HepG2 (cell line): ENCODE results near the gene PPP1R13L. TPM values are rescaled to one million over a fixed set of nuclear protein-coding genes. Genes with fewer than 3 reads are reported as not detected.

Experiments
- ARID4A ChIP-seq: sonication (generic); formaldehyde crosslinking; IDR thresholded peaks from 2 replicates; pipeline ENCODE4 v1.5.0; 2020; ENCODE audit warnings: mild to moderate bottlenecking, missing genetic modification reagents, borderline replicate concordance
- ATF1 ChIP-seq: IDR thresholded peaks from 2 replicates; pipeline ENCODE4 v1.6.1; 2016; ENCODE audit warnings: mild to moderate bottlenecking, control low read depth
- ESRRA ChIP-seq: sonication (generic); formaldehyde crosslinking; IDR thresholded peaks from 2 replicates; pipeline ENCODE4 v1.5.1; 2020; ENCODE audit warnings: mild to moderate bottlenecking, low read depth, missing genetic modification reagents
- FOXJ3 ChIP-seq: sonication (generic); formaldehyde crosslinking; IDR thresholded peaks from 2 replicates; pipeline ENCODE4 v1.4.0; 2020; ENCODE audit warnings: missing genetic modification reagents, mild to moderate bottlenecking, borderline replicate concordance
- FOXM1 ChIP-seq: sonication (generic); formaldehyde crosslinking; IDR thresholded peaks from 2 replicates; pipeline ENCODE4 v1.5.0; 2020; ENCODE audit warnings: missing genetic modification reagents
- GLI4 ChIP-seq: sonication (generic); formaldehyde crosslinking; IDR thresholded peaks from 2 replicates; pipeline ENCODE4 v1.5.1; 2020; ENCODE audit warnings: missing genetic modification reagents, mild to moderate bottlenecking, moderate library complexity, borderline replicate concordance
- MIER3 ChIP-seq: IDR thresholded peaks from 2 replicates; pipeline ENCODE4 v1.6.1; 2016; ENCODE audit warnings: missing compliant biosample characterization, borderline replicate concordance
- PATZ1 ChIP-seq: sonication (generic); formaldehyde crosslinking; IDR thresholded peaks from 2 replicates; pipeline ENCODE4 v1.4.0; 2020; ENCODE audit warnings: missing genetic modification reagents
- PHF21A ChIP-seq: sonication (generic); formaldehyde crosslinking; IDR thresholded peaks from 2 replicates; pipeline ENCODE4 v1.5.0; 2020; ENCODE audit warnings: mild to moderate bottlenecking, missing genetic modification reagents
- SALL1 ChIP-seq: sonication (generic); formaldehyde crosslinking; IDR thresholded peaks from 2 replicates; pipeline ENCODE4 v1.8.0; 2022; ENCODE audit warnings: mild to moderate bottlenecking, missing genetic modification reagents
- SNRNP70 ChIP-seq: fragments of 200-400 bp; formaldehyde crosslinking; IDR thresholded peaks from 2 replicates; pipeline ENCODE4 v1.6.1; 2017; ENCODE audit warnings: mild to moderate bottlenecking, low read depth, low read length, moderate library complexity
- TARDBP ChIP-seq: sonication (generic); formaldehyde crosslinking; IDR thresholded peaks from 2 replicates; pipeline ENCODE4 v1.8.0; 2022; ENCODE audit warnings: mild to moderate bottlenecking, missing genetic modification reagents
- TBP ChIP-seq: sonication (generic); formaldehyde crosslinking; IDR thresholded peaks from 2 replicates; pipeline ENCODE4 v1.5.0; 2020; ENCODE audit warnings: missing genetic modification reagents
- ZIK1 ChIP-seq: sonication (generic); formaldehyde crosslinking; IDR thresholded peaks from 2 replicates; pipeline ENCODE4 v1.5.0; 2020; ENCODE audit warnings: mild to moderate bottlenecking, low read depth, missing genetic modification reagents, borderline replicate concordance
- ZNF619 ChIP-seq: sonication (generic); formaldehyde crosslinking; IDR thresholded peaks from 2 replicates; pipeline ENCODE4 v1.4.0; 2020; ENCODE audit warnings: mild to moderate bottlenecking, missing genetic modification reagents
- ZNF746 ChIP-seq: sonication (generic); formaldehyde crosslinking; IDR thresholded peaks from 2 replicates; pipeline ENCODE4 v1.8.0; 2022; ENCODE audit warnings: mild to moderate bottlenecking, missing genetic modification reagents
- polyA plus RNA-seq, 8 experiments: library from polyadenylated mRNA; depleted of rRNA in 3 of 8; stranded (reverse) in 7 of 8; unstranded in 1 of 8; fragments of >200 nt; fragmentation: Illumina TruSeq in 4 of 8; extraction: Trizol in 4 of 8; gene quantifications; 2 replicates each; pipeline versions ENCODE4 v1.2.1 to v1.2.3, GENCODE V29; 2011 to 2016; ENCODE audit warnings: low read depth in 4 of 8, missing spikeins in 1 of 8, mixed read lengths in 1 of 8; ENCODE audit not compliant: insufficient read depth in 1 of 8
- total RNA-seq, 5 experiments: library from RNA; depleted of rRNA; stranded (reverse); fragments of >200 nt; fragmentation: Illumina TruSeq; extraction: Trizol; gene quantifications; 2 replicates each; pipeline ENCODE4 v1.2.3, GENCODE V29; 2016; ENCODE audit warnings: low read depth in 1 of 5
- TF ChIP-seq, protein P1 (sequence below): sonication (generic); formaldehyde crosslinking; IDR thresholded peaks from 2 replicates; pipeline ENCODE4 v1.5.0; 2020; ENCODE audit warnings: missing genetic modification reagents, mild to moderate bottlenecking, borderline replicate concordance
- TF ChIP-seq, protein P2 (sequence below): IDR thresholded peaks from 2 replicates; pipeline ENCODE4 v1.6.1; 2016
- TF ChIP-seq, protein P3 (sequence below): sonication (generic); formaldehyde crosslinking; IDR thresholded peaks from 2 replicates; pipeline ENCODE4 v1.5.0; 2020; ENCODE audit warnings: missing genetic modification reagents

The PPP1R13L gene
- total and polyA plus RNA-seq, 2 of the 13 experiments (the other 11 are each of a cell fraction or from before 2014, with no cell fraction given): 1.3 to 6.6 TPM

DNA sequence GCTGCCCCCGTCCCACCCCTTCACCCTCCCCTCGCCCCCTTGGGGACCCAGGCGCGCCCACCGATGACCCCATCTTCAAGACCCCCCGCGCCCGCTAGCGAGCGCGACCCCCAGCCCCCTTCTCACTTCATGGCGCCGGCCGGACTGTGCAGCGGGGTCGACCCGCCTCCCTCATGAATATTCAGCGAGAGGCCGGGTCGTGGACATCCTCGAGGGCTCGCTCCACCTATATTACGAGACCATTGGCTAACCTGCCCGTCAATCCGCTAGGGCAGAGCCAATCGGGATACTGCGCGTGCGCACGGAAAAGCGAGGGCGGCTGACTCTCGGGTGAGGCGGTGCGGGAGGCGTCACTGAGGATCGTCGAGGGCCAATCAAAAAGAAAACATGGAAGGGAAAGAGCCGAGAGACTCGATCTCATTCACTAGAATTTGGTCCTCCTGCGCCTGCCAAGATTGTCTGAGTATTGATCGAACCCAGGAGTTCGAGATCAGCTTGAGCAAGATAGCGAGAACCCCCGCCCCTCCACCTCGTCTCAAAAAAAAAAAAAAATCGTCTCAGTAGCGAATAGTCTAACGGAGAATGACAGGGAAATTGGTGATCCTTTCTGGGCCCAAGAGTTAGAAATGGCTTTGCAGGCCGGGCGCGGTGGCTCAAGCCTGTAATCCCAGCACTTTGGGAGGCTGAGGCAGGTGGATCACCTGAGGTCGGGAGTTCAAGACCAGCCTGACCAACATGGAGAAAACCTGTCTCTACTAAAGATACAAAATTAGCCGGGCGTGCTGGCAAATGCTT lies 34.3 kb downstream of the PPP1R13L start, which contains the start of gene ERCC2 (continued):
- TF ChIP-seq, protein P1, sequence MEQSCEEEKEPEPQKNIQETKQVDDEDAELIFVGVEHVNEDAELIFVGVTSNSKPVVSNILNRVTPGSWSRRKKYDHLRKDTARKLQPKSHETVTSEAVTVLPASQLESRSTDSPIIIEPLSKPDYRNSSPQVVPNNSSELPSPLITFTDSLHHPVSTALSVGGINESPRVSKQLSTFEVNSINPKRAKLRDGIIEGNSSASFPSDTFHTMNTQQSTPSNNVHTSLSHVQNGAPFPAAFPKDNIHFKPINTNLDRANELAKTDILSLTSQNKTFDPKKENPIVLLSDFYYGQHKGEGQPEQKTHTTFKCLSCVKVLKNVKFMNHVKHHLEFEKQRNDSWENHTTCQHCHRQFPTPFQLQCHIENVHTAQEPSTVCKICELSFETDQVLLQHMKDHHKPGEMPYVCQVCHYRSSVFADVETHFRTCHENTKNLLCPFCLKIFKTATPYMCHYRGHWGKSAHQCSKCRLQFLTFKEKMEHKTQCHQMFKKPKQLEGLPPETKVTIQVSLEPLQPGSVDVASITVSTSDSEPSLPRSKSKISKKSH (CRISPR knock-in tag): no peak
- TF ChIP-seq, protein P2, sequence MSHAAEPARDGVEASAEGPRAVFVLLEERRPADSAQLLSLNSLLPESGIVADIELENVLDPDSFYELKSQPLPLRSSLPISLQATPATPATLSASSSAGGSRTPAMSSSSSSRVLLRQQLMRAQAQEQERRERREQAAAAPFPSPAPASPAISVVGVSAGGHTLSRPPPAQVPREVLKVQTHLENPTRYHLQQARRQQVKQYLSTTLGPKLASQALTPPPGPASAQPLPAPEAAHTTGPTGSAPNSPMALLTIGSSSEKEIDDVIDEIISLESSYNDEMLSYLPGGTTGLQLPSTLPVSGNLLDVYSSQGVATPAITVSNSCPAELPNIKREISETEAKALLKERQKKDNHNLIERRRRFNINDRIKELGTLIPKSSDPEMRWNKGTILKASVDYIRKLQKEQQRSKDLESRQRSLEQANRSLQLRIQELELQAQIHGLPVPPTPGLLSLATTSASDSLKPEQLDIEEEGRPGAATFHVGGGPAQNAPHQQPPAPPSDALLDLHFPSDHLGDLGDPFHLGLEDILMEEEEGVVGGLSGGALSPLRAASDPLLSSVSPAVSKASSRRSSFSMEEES (CRISPR knock-in tag): no peak
- TF ChIP-seq TBP (CRISPR knock-in tag) (no peak), ESRRA (CRISPR knock-in tag) (no peak), PATZ1 (0 out of 2 replicates have a peak, but pooled peaks have one; percentile 1), GLI4 (CRISPR knock-in tag) (peak; percentile 75; the same call in 1 of the 2 replicates), ZNF746 (CRISPR knock-in tag) (no peak), TARDBP (CRISPR knock-in tag) (0 out of 2 replicates have a peak, but pooled peaks have one; percentile 0), MIER3 (CRISPR knock-in tag) (0 out of 2 replicates have a peak, but pooled peaks have one; percentile 42), PHF21A (peak; percentile 60; the same call in 1 of the 2 replicates), FOXJ3 (no peak), SALL1 (no peak), ARID4A (CRISPR knock-in tag) (peak; percentile 55; the same call in 1 of the 2 replicates), ATF1 (CRISPR knock-in tag) (peak; percentile 64), FOXM1 (CRISPR knock-in tag) (no peak), ZNF619 (CRISPR knock-in tag) (no peak), SNRNP70 (no peak), ZIK1 (CRISPR knock-in tag) (no peak)
- TF ChIP-seq, protein P3, sequence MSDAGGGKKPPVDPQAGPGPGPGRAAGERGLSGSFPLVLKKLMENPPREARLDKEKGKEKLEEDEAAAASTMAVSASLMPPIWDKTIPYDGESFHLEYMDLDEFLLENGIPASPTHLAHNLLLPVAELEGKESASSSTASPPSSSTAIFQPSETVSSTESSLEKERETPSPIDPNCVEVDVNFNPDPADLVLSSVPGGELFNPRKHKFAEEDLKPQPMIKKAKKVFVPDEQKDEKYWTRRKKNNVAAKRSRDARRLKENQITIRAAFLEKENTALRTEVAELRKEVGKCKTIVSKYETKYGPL (CRISPR knock-in tag): no peak
